H1 (cell line): ENCODE results near the gene BTBD7. TPM values are rescaled to one million over a fixed set of nuclear protein-coding genes. Genes with fewer than 3 reads are reported as not detected.

Source experiments
- CTCF ChIA-PET: fragments of 300-600 bp; sonication (Branson Sonifier 250); formaldehyde crosslinking; loops from one replicate; lab custom pipeline; 2021; ENCODE audit not compliant: partially characterized antibody; lab: Charles Lee
- POLR2A ChIA-PET: fragments of 300-600 bp; sonication (Branson Sonifier 250); formaldehyde crosslinking; loops from one replicate; lab custom pipeline; 2021; ENCODE audit warnings: inconsistent platforms; ENCODE audit not compliant: partially characterized antibody; lab: Charles Lee
- DNase-seq, 2 experiments: peaks; one replicate each; pipeline versions ENCODE4 v3.0.0 to v3.0.0-alpha.2; 2010 to 2022; ENCODE audit warnings: low spot score in 2 of 2, low read depth in 1 of 2, mixed read lengths in 1 of 2
- FAIRE-seq: peaks from 2 replicates; lab custom pipeline; 2011; peaks lifted over from hg19 to GRCh38; lab: Jason Lieb, UNC
- H2AFZ ChIP-seq: 2 replicates; pipeline ENCODE4 v1.8.1; 2012; ENCODE audit warnings: low read length, inconsistent platforms
- H2AK5ac ChIP-seq: 2 replicates; pipeline ENCODE4 v1.6.1; 2013; ENCODE audit warnings: low read depth, low read length
- H2BK120ac ChIP-seq: replicated peaks from 2 replicates; pipeline ENCODE3; 2013; ENCODE audit warnings: low read depth, low read length, inconsistent platforms
- H2BK12ac ChIP-seq: 2 replicates; pipeline ENCODE4 v1.6.1; 2013; ENCODE audit warnings: low read depth, low read length
- H2BK15ac ChIP-seq: 2 replicates; pipeline ENCODE4 v1.6.1; 2013; ENCODE audit warnings: low read length
- H2BK20ac ChIP-seq: 2 replicates; pipeline ENCODE4 v1.6.1; 2013; ENCODE audit warnings: low read length
- H2BK5ac ChIP-seq: 2 replicates; pipeline ENCODE4 v1.6.1; 2013; ENCODE audit warnings: low read depth, low read length
- H3K14ac ChIP-seq: 2 replicates; pipeline ENCODE4 v1.6.1; 2013; ENCODE audit warnings: inconsistent platforms; ENCODE audit not compliant: insufficient read length
- H3K18ac ChIP-seq: 2 replicates; pipeline ENCODE4 v1.6.1; 2013; ENCODE audit warnings: low read length; ENCODE audit errors: extremely low read depth
- H3K23ac ChIP-seq: 2 replicates; pipeline ENCODE4 v1.6.1; 2013; ENCODE audit warnings: inconsistent platforms; ENCODE audit not compliant: insufficient read length
- H3K23me2 ChIP-seq: 2 replicates; pipeline ENCODE4 v1.6.1; 2013; ENCODE audit warnings: low read depth, low read length
- H3K27ac ChIP-seq: 2 replicates; pipeline ENCODE4 v1.6.1; 2011; ENCODE audit warnings: low read depth, low read length, inconsistent platforms
- H3K27me3 ChIP-seq, 4 experiments: replicated peaks in 1 of 4; 1 replicate in 1 of 4; 2 replicates in 3 of 4; pipeline versions ENCODE4 v1.6.1 to v1.8.1; 2011 to 2013; ENCODE audit warnings: low read length in 3 of 4, mild to moderate bottlenecking in 3 of 4, inconsistent platforms in 2 of 4, mixed read lengths in 2 of 4, moderate library complexity in 1 of 4; ENCODE audit not compliant: control insufficient read depth in 3 of 4, insufficient read depth in 3 of 4; ENCODE audit errors: extremely low read depth in 1 of 4
- H3K36me3 ChIP-seq, 4 experiments: 2 replicates each; pipeline versions ENCODE4 v1.6.1 to v1.8.1; 2011 to 2013; ENCODE audit warnings: mild to moderate bottlenecking in 4 of 4, low read length in 3 of 4, moderate library complexity in 2 of 4, control low read depth in 1 of 4, inconsistent platforms in 1 of 4; ENCODE audit not compliant: insufficient read depth in 4 of 4, control insufficient read depth in 2 of 4
- H3K4ac ChIP-seq: replicated peaks from 2 replicates; pipeline ENCODE3; 2013; ENCODE audit warnings: low read length, low read depth, mixed read lengths, inconsistent platforms; ENCODE audit not compliant: insufficient read length
- H3K4me1 ChIP-seq, 4 experiments: replicated peaks in 1 of 4; 1 replicate in 1 of 4; 2 replicates in 3 of 4; pipeline versions ENCODE4 v1.6.1 to v1.8.1; 2011 to 2013; ENCODE audit warnings: low read length in 3 of 4, inconsistent platforms in 2 of 4, mixed read lengths in 1 of 4; ENCODE audit not compliant: insufficient read depth in 4 of 4, control insufficient read depth in 3 of 4
- H3K4me2 ChIP-seq, 2 experiments: 2 replicates each; pipeline versions ENCODE4 v1.6.1 to v1.8.1; 2011 to 2013; ENCODE audit warnings: low read depth in 2 of 2, low read length in 2 of 2, control low read depth in 1 of 2, inconsistent platforms in 1 of 2, mild to moderate bottlenecking in 1 of 2; ENCODE audit not compliant: insufficient read depth in 1 of 2
- H3K4me3 ChIP-seq, 4 experiments: fragments of 200-600, 300-600 bp in 1 of 4; sonication (generic), shearing (Covaris generic), sonication (Bioruptor Twin) in 1 of 4; 2 replicates each; pipeline versions ENCODE4 v1.5.1 to v1.8.1; 2011 to 2016; ENCODE audit warnings: low read length in 4 of 4, low read depth in 3 of 4, control low read depth in 2 of 4, inconsistent platforms in 2 of 4, mild to moderate bottlenecking in 2 of 4, mixed read lengths in 1 of 4, moderate library complexity in 1 of 4; ENCODE audit not compliant: insufficient read depth in 2 of 4; ENCODE audit errors: extremely low read depth in 1 of 4
- H3K56ac ChIP-seq: replicated peaks from 2 replicates; pipeline ENCODE3; 2013; ENCODE audit warnings: low read depth, mild to moderate bottlenecking, mixed read lengths, low read length, inconsistent platforms; ENCODE audit not compliant: insufficient read length
- H3K79me1 ChIP-seq: 2 replicates; pipeline ENCODE4 v1.6.1; 2013; ENCODE audit warnings: low read depth, low read length, control low read depth
- H3K79me2 ChIP-seq, 2 experiments: 2 replicates each; pipeline versions ENCODE4 v1.6.1 to v1.8.1; 2012 to 2013; ENCODE audit warnings: low read length in 2 of 2, mild to moderate bottlenecking in 2 of 2, inconsistent platforms in 1 of 2; ENCODE audit not compliant: insufficient read depth in 2 of 2, control insufficient read depth in 1 of 2
- H3K9ac ChIP-seq, 4 experiments: replicated peaks in 1 of 4; 1 replicate in 1 of 4; 2 replicates in 3 of 4; pipeline versions ENCODE4 v1.6.1 to v1.8.1; 2011 to 2013; ENCODE audit warnings: low read depth in 3 of 4, low read length in 3 of 4, control low read depth in 2 of 4, mild to moderate bottlenecking in 2 of 4, moderate library complexity in 2 of 4, inconsistent platforms in 1 of 4; ENCODE audit errors: extremely low read depth in 1 of 4
- H3K9me3 ChIP-seq, 2 experiments: 2 replicates each; pipeline versions ENCODE4 v1.6.1 to v1.8.1; 2012 to 2013; ENCODE audit warnings: mild to moderate bottlenecking in 2 of 2, moderate library complexity in 2 of 2, control low read depth in 1 of 2, inconsistent platforms in 1 of 2, low read depth in 1 of 2, low read length in 1 of 2, mixed read lengths in 1 of 2; ENCODE audit not compliant: insufficient read depth in 2 of 2
- H4K20me1 ChIP-seq, 2 experiments: replicated peaks in 1 of 2; 2 replicates each; pipeline versions ENCODE3 to v1.8.1; 2011 to 2013; ENCODE audit warnings: inconsistent platforms in 2 of 2, low read length in 2 of 2, mild to moderate bottlenecking in 1 of 2; ENCODE audit not compliant: insufficient read depth in 2 of 2, control insufficient read depth in 1 of 2
- H4K5ac ChIP-seq: 2 replicates; pipeline ENCODE4 v1.6.1; 2013; ENCODE audit warnings: low read length, low read depth, mixed read lengths, inconsistent platforms; ENCODE audit not compliant: insufficient read length
- H4K8ac ChIP-seq: 2 replicates; pipeline ENCODE4 v1.8.0; 2013; ENCODE audit warnings: mild to moderate bottlenecking, moderate library complexity, low read length, inconsistent platforms; ENCODE audit not compliant: insufficient read depth; ENCODE audit errors: extremely low read depth
- H4K91ac ChIP-seq: replicated peaks from 2 replicates; pipeline ENCODE3; 2013; ENCODE audit warnings: low read length, mixed read lengths, inconsistent platforms; ENCODE audit not compliant: insufficient read length
- WGBS, 2 experiments: shearing (Covaris generic) in 1 of 2; methylation state at CpG; one replicate each; pipeline versions ENCODE4 v1.1.6 to v1.1.7; 2013 to 2015; ENCODE audit warnings: low lambda C conversion rate in 2 of 2, mixed read lengths in 2 of 2, inconsistent platforms in 1 of 2, low coverage in 1 of 2, missing lambda C conversion rate in 1 of 2; ENCODE audit not compliant: insufficient replicate concordance in 2 of 2, insufficient coverage in 1 of 2, insufficient read length in 1 of 2; ENCODE audit errors: extremely low coverage in 1 of 2, missing lambda C conversion rate in 1 of 2; 5-methylcytosine and 5-hydroxymethylcytosine counted together
- polyA plus RNA-seq, 7 experiments: library from polyadenylated mRNA; depleted of rRNA in 3 of 7; stranded (reverse) in 5 of 7; unstranded in 2 of 7; fragments of >200 nt in 5 of 7; fragments of 200-250 nt in 2 of 7; gene quantifications; 1 replicate in 5 of 7; 2 replicates in 1 of 7; 4 replicates in 1 of 7; pipeline versions ENCODE4 v1.2.1 to v1.2.3, GENCODE V29; 2011 to 2013; ENCODE audit warnings: missing spikeins in 2 of 7, mixed read lengths in 2 of 7
- total RNA-seq: library from RNA; stranded (reverse); fragmentation: NEBNext Ultra II Directional; extraction: Animal tissue kit (Norgen Biotek cat#: 25700); gene quantifications from 2 replicates; pipeline ENCODE4 v1.2.1, GENCODE V29; 2021
- TF ChIP-seq, protein P1 (sequence below): fragments of 300-600 bp; sonication (generic); IDR thresholded peaks from 2 replicates; pipeline ENCODE4 v1.7.1; 2012; ENCODE audit warnings: low read length, moderate library complexity, mild to moderate bottlenecking, inconsistent platforms; ENCODE audit not compliant: insufficient replicate concordance

The BTBD7 gene
- total and polyA plus RNA-seq, 2 of the 8 experiments (the other 6 are each of a cell fraction or from before 2014, with no cell fraction given), result 12.1 to 46.1 TPM

- FAIRE-seq, result no peak
- TF ChIP-seq, protein P1, sequence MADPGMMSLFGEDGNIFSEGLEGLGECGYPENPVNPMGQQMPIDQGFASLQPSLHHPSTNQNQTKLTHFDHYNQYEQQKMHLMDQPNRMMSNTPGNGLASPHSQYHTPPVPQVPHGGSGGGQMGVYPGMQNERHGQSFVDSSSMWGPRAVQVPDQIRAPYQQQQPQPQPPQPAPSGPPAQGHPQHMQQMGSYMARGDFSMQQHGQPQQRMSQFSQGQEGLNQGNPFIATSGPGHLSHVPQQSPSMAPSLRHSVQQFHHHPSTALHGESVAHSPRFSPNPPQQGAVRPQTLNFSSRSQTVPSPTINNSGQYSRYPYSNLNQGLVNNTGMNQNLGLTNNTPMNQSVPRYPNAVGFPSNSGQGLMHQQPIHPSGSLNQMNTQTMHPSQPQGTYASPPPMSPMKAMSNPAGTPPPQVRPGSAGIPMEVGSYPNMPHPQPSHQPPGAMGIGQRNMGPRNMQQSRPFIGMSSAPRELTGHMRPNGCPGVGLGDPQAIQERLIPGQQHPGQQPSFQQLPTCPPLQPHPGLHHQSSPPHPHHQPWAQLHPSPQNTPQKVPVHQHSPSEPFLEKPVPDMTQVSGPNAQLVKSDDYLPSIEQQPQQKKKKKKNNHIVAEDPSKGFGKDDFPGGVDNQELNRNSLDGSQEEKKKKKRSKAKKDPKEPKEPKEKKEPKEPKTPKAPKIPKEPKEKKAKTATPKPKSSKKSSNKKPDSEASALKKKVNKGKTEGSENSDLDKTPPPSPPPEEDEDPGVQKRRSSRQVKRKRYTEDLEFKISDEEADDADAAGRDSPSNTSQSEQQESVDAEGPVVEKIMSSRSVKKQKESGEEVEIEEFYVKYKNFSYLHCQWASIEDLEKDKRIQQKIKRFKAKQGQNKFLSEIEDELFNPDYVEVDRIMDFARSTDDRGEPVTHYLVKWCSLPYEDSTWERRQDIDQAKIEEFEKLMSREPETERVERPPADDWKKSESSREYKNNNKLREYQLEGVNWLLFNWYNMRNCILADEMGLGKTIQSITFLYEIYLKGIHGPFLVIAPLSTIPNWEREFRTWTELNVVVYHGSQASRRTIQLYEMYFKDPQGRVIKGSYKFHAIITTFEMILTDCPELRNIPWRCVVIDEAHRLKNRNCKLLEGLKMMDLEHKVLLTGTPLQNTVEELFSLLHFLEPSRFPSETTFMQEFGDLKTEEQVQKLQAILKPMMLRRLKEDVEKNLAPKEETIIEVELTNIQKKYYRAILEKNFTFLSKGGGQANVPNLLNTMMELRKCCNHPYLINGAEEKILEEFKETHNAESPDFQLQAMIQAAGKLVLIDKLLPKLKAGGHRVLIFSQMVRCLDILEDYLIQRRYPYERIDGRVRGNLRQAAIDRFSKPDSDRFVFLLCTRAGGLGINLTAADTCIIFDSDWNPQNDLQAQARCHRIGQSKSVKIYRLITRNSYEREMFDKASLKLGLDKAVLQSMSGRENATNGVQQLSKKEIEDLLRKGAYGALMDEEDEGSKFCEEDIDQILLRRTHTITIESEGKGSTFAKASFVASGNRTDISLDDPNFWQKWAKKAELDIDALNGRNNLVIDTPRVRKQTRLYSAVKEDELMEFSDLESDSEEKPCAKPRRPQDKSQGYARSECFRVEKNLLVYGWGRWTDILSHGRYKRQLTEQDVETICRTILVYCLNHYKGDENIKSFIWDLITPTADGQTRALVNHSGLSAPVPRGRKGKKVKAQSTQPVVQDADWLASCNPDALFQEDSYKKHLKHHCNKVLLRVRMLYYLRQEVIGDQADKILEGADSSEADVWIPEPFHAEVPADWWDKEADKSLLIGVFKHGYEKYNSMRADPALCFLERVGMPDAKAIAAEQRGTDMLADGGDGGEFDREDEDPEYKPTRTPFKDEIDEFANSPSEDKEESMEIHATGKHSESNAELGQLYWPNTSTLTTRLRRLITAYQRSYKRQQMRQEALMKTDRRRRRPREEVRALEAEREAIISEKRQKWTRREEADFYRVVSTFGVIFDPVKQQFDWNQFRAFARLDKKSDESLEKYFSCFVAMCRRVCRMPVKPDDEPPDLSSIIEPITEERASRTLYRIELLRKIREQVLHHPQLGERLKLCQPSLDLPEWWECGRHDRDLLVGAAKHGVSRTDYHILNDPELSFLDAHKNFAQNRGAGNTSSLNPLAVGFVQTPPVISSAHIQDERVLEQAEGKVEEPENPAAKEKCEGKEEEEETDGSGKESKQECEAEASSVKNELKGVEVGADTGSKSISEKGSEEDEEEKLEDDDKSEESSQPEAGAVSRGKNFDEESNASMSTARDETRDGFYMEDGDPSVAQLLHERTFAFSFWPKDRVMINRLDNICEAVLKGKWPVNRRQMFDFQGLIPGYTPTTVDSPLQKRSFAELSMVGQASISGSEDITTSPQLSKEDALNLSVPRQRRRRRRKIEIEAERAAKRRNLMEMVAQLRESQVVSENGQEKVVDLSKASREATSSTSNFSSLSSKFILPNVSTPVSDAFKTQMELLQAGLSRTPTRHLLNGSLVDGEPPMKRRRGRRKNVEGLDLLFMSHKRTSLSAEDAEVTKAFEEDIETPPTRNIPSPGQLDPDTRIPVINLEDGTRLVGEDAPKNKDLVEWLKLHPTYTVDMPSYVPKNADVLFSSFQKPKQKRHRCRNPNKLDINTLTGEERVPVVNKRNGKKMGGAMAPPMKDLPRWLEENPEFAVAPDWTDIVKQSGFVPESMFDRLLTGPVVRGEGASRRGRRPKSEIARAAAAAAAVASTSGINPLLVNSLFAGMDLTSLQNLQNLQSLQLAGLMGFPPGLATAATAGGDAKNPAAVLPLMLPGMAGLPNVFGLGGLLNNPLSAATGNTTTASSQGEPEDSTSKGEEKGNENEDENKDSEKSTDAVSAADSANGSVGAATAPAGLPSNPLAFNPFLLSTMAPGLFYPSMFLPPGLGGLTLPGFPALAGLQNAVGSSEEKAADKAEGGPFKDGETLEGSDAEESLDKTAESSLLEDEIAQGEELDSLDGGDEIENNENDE, result no peak
These were observed 47.0 kb upstream of the BTBD7 start for GRCh38 chr14:93379831-93380230.

More at GRCh38 chr14:93379831-93380230, 47.0 kb upstream of the BTBD7 start:
- H4K20me1 ChIP-seq, result no peaks in the 10 kb centered on the region
- H4K5ac ChIP-seq, result no peak overlapping the region
- H3K23ac ChIP-seq, result no peak overlapping the region
- no peak overlapping the region for H2AK5ac ChIP-seq
- H3K9ac ChIP-seq, result no peak overlapping the region
- H3K9me3 ChIP-seq, result no peaks in the 10 kb centered on the region
- no peak for DNase-seq
- no peak overlapping the region for H3K18ac ChIP-seq
- H2BK20ac ChIP-seq, result no peak overlapping the region
- no peak overlapping the region for H3K4ac ChIP-seq
- H3K56ac ChIP-seq, result no peak overlapping the region
- no peak overlapping the region for H2BK15ac ChIP-seq
- no peaks in the 10 kb centered on the region for H3K27me3 ChIP-seq
- no peak overlapping the region for H2BK12ac ChIP-seq
- no peak overlapping the region for H4K8ac ChIP-seq
- H3K79me2 ChIP-seq, result no peaks in the 10 kb centered on the region
- H3K14ac ChIP-seq, result no peak overlapping the region
- no peak overlapping the region for H3K4me3 ChIP-seq
- ChIA-PET CTCF (no interaction called here), POLR2A (no interaction called here)
- no peak overlapping the region for H2BK5ac ChIP-seq
- H3K23me2 ChIP-seq, result no peaks in the 10 kb centered on the region
- WGBS, 2 experiments, result 88% methylated on average over 1 of the region's 1 CpG; no CpG with 5 or more reads in 1 of the 2 experiments
- H3K79me1 ChIP-seq, result no peaks in the 10 kb centered on the region
- no peaks in the 10 kb centered on the region for H3K4me1 ChIP-seq
- no peak overlapping the region for H2BK120ac ChIP-seq
- no peak overlapping the region for H3K4me2 ChIP-seq
- no peak overlapping the region for H3K27ac ChIP-seq
- no peak overlapping the region for H4K91ac ChIP-seq
- no peak overlapping the region for H2AFZ ChIP-seq
- H3K36me3 ChIP-seq, result no peaks in the 10 kb centered on the region
